Neuronal stem cell (in vitro differentiated cells): ENCODE results near the gene MGMT.

Experiments used
- DNase-seq: peaks from one replicate; pipeline ENCODE4 v3.0.0-alpha.2; 2013; ENCODE audit warnings: low spot score
- H2AFZ ChIP-seq: one replicate; pipeline ENCODE4 v1.6.1; 2013; ENCODE audit warnings: mild to moderate bottlenecking, low read length, inconsistent platforms
- H2AK5ac ChIP-seq: 2 replicates; pipeline ENCODE4 v1.6.1; 2013; ENCODE audit warnings: low read depth, mild to moderate bottlenecking, inconsistent platforms, low read length, moderate library complexity, mixed read lengths
- H2BK120ac ChIP-seq: 2 replicates; pipeline ENCODE4 v1.6.1; 2013; ENCODE audit warnings: low read depth, mild to moderate bottlenecking, inconsistent platforms, low read length, moderate library complexity, mixed read lengths
- H2BK12ac ChIP-seq: one replicate; pipeline ENCODE4 v1.6.1; 2013; ENCODE audit warnings: low read length, inconsistent platforms
- H2BK15ac ChIP-seq: 2 replicates; pipeline ENCODE4 v1.6.1; 2013; ENCODE audit warnings: mild to moderate bottlenecking, low read length, inconsistent platforms, mixed read lengths
- H2BK5ac ChIP-seq: one replicate; pipeline ENCODE4 v1.6.1; 2013; ENCODE audit warnings: inconsistent platforms, mild to moderate bottlenecking, low read length, moderate library complexity
- H3K14ac ChIP-seq: one replicate; pipeline ENCODE4 v1.6.1; 2013; ENCODE audit warnings: low read length, inconsistent platforms
- H3K18ac ChIP-seq: 2 replicates; pipeline ENCODE4 v1.6.1; 2013; ENCODE audit warnings: low read length, inconsistent platforms
- H3K23ac ChIP-seq: 2 replicates; pipeline ENCODE4 v1.6.1; 2013; ENCODE audit warnings: low read depth, mild to moderate bottlenecking, mixed read lengths, low read length, inconsistent platforms; ENCODE audit not compliant: poor library complexity
- H3K27ac ChIP-seq: replicated peaks from 3 replicates; pipeline ENCODE4 v1.5.1; 2013; ENCODE audit warnings: low read length, inconsistent platforms
- H3K27me3 ChIP-seq, 3 experiments: 2 replicates each; pipeline ENCODE4 v1.6.1; 2013; ENCODE audit warnings: low read length in 3 of 3, mild to moderate bottlenecking in 2 of 3, inconsistent platforms in 1 of 3, low read depth in 1 of 3, mixed read lengths in 1 of 3, moderate library complexity in 1 of 3; ENCODE audit not compliant: control insufficient read depth in 3 of 3, insufficient read depth in 3 of 3
- H3K36me3 ChIP-seq, 2 donors: replicated peaks in 1 of 2; 2 replicates each; pipeline ENCODE4 v1.6.1; 2013; ENCODE audit warnings: low read length in 2 of 2; ENCODE audit not compliant: control insufficient read depth in 2 of 2, insufficient read depth in 2 of 2
- H3K4ac ChIP-seq: 2 replicates; pipeline ENCODE4 v1.6.1; 2013; ENCODE audit warnings: inconsistent platforms, mild to moderate bottlenecking, low read length, moderate library complexity
- H3K4me1 ChIP-seq, 2 donors: 1 replicate in 1 of 2; 2 replicates in 1 of 2; pipeline ENCODE4 v1.6.1; 2013; ENCODE audit warnings: low read length in 2 of 2, low read depth in 1 of 2; ENCODE audit not compliant: control insufficient read depth in 2 of 2, insufficient read depth in 1 of 2
- H3K4me2 ChIP-seq: one replicate; pipeline ENCODE4 v1.6.1; 2013; ENCODE audit warnings: mild to moderate bottlenecking, low read length, inconsistent platforms; ENCODE audit not compliant: insufficient read depth, poor library complexity, severe bottlenecking
- H3K4me3 ChIP-seq, 2 donors: 2 replicates each; pipeline ENCODE4 v1.5.1; 2013; ENCODE audit warnings: low read length in 2 of 2, mild to moderate bottlenecking in 2 of 2, inconsistent platforms in 1 of 2, moderate library complexity in 1 of 2
- H3K79me1 ChIP-seq: one replicate; pipeline ENCODE4 v1.6.1; 2013; ENCODE audit warnings: low read depth, mild to moderate bottlenecking, inconsistent platforms, low read length, moderate library complexity
- H3K9ac ChIP-seq: one replicate; pipeline ENCODE4 v1.6.1; 2013; ENCODE audit warnings: mild to moderate bottlenecking, low read depth, low read length, inconsistent platforms; ENCODE audit not compliant: poor library complexity
- H3K9me3 ChIP-seq, 2 donors: replicated peaks in 1 of 2; 2 replicates each; pipeline versions ENCODE3 to v1.6.1; 2013; ENCODE audit warnings: low read length in 2 of 2, mild to moderate bottlenecking in 2 of 2, inconsistent platforms in 1 of 2, low read depth in 1 of 2, mixed read lengths in 1 of 2, moderate library complexity in 1 of 2; ENCODE audit not compliant: control insufficient read depth in 2 of 2, insufficient read depth in 1 of 2
- H4K8ac ChIP-seq: one replicate; pipeline ENCODE4 v1.6.1; 2013; ENCODE audit warnings: low read depth, mild to moderate bottlenecking, inconsistent platforms, low read length, moderate library complexity
- H4K91ac ChIP-seq: one replicate; pipeline ENCODE4 v1.6.1; 2013; ENCODE audit warnings: low read length, low read depth, mild to moderate bottlenecking, inconsistent platforms; ENCODE audit not compliant: poor library complexity
- WGBS, 2 donors: extraction: QIAGEN DNeasy Blood & Tissue Kit; methylation state at CpG; one replicate each; pipeline ENCODE4 v1.1.7; 2013; ENCODE audit warnings: missing lambda C conversion rate in 2 of 2, mixed read lengths in 1 of 2; ENCODE audit not compliant: insufficient read length in 2 of 2, insufficient replicate concordance in 1 of 2; ENCODE audit errors: extremely low coverage in 2 of 2; 5-methylcytosine and 5-hydroxymethylcytosine counted together

Gene MGMT

DNA sequence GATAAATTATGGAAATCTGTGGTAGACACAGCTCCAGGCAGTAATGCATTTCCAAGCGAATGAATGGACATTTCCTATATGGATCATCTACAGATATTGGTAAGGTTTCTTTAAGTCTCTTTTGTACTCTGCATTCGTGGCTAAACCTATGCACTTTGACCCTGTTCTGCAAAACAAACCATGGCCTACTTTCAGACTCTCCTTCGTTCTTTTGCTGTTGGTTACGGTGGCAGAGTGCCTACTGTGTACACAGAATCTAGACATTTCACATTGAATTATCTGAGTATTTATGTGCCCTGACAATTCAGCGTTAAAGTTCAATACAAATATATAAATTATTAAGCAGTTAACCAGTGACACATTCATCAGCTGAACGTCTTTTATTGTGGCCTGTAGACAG lies 93.3 kb downstream of the MGMT start:
- Histone ChIP-seq H4K91ac (no peak overlapping the region), H2BK12ac (no peak overlapping the region), H3K23ac (no peak overlapping the region), H3K4me1 (no peaks in the 10 kb centered on the region), H4K8ac (no peak overlapping the region), H3K18ac (no peak overlapping the region), H3K4ac (no peak overlapping the region), H3K36me3 (no peaks in the 10 kb centered on the region), H2AFZ (no peak overlapping the region), H2BK5ac (no peak overlapping the region), H3K9me3 (no peaks in the 10 kb centered on the region), H3K27ac (no peak overlapping the region), H2BK120ac (no peak overlapping the region), H3K27me3 (no peaks in the 10 kb centered on the region), H3K79me1 (peaks cover 2% of the 10 kb centered on the region), H3K4me3 (no peak overlapping the region), H3K4me2 (no peak overlapping the region), H2AK5ac (no peak overlapping the region), H2BK15ac (no peak overlapping the region), H3K14ac (no peak overlapping the region), H3K9ac (no peak overlapping the region)
- no peak for DNase-seq
- no CpG with 5 or more reads among the region's 6 CpGs for WGBS, 2 donors

DNA sequence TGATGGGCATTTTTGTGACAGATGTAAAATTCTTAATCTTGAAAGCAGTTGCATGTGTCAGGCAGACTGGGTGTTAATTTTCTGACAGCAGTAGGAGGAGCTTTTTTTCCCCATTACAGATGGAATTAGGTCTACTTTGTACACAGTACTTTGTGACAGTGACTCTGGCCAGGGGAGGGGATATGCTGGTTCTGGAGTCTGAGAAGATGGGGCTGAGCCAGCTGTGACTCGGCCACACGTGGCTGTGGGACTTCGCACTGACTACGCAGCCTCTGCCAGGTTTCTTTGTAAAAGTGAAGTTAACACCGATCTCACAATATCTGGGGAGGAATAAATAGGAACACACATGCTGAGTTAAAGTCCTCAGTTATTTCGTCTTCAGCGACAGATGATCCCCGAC lies 95.4 kb downstream of the MGMT start:
- Histone ChIP-seq H4K91ac (no peak overlapping the region), H3K4ac (no peak overlapping the region), H3K14ac (no peak overlapping the region), H3K27ac (no peak overlapping the region), H4K8ac (no peak overlapping the region), H2AK5ac (no peak overlapping the region), H3K9me3 (no peaks in the 10 kb centered on the region), H3K18ac (no peak overlapping the region), H2BK12ac (no peak overlapping the region), H2BK120ac (no peak overlapping the region), H2BK5ac (no peak overlapping the region), H3K23ac (no peak overlapping the region), H3K4me1 (peaks cover 0 to 5% of the 10 kb centered on the region in 2 donors), H3K9ac (no peak overlapping the region), H3K4me3 (no peak overlapping the region), H3K27me3 (no peaks in the 10 kb centered on the region), H3K79me1 (peaks cover 4% of the 10 kb centered on the region), H2BK15ac (no peak overlapping the region), H3K36me3 (no peaks in the 10 kb centered on the region), H2AFZ (no peak overlapping the region), H3K4me2 (no peak overlapping the region)
- no CpG with 5 or more reads among the region's 8 CpGs for WGBS, 2 donors
- DNase-seq: no peak

DNA sequence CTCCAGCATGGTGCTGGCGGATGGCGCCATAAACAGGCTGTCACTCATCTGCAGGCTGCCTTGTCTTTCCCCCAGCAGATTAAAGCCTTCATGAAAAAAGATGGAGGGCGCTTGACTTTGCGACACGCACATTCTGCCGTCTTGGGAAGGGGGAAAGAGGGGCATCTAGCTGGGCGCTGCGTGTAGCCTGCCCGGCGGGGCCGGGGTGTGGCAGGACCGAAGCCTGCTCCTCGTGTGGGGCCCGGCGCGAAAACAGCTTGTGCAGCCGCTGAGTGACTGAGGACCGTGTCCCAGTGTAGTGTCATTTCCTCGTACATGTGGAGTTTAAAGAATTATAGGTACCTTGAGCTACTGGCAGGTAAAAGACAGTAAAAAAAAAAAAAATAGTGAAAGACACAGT lies 97.9 kb downstream of the MGMT start:
- no peak overlapping the region for H3K27ac ChIP-seq
- H3K36me3 ChIP-seq: no peaks in the 10 kb centered on the region
- H3K4ac ChIP-seq: no peak overlapping the region
- no peak overlapping the region for H3K23ac ChIP-seq
- H2BK12ac ChIP-seq: no peak overlapping the region
- no peak overlapping the region for H2BK15ac ChIP-seq
- no peak overlapping the region for H2BK5ac ChIP-seq
- H3K9me3 ChIP-seq: no peaks in the 10 kb centered on the region
- no peak overlapping the region for H3K4me3 ChIP-seq
- H3K18ac ChIP-seq: peak overlapping the region; percentile 73
- H2BK120ac ChIP-seq: no peak overlapping the region
- peaks cover 4% of the 10 kb centered on the region for H3K79me1 ChIP-seq
- peaks cover 0 to 5% of the 10 kb centered on the region in 2 donors for H3K4me1 ChIP-seq
- no CpG with 5 or more reads among the region's 19 CpGs for WGBS, 2 donors
- H3K27me3 ChIP-seq: no peaks in the 10 kb centered on the region
- no peak for DNase-seq
- no peak overlapping the region for H3K4me2 ChIP-seq
- H2AFZ ChIP-seq: no peak overlapping the region
- no peak overlapping the region for H2AK5ac ChIP-seq
- H4K8ac ChIP-seq: no peak overlapping the region
- H3K14ac ChIP-seq: no peak overlapping the region
- H4K91ac ChIP-seq: peak overlapping the region; percentile 17
- H3K9ac ChIP-seq: no peak overlapping the region

DNA sequence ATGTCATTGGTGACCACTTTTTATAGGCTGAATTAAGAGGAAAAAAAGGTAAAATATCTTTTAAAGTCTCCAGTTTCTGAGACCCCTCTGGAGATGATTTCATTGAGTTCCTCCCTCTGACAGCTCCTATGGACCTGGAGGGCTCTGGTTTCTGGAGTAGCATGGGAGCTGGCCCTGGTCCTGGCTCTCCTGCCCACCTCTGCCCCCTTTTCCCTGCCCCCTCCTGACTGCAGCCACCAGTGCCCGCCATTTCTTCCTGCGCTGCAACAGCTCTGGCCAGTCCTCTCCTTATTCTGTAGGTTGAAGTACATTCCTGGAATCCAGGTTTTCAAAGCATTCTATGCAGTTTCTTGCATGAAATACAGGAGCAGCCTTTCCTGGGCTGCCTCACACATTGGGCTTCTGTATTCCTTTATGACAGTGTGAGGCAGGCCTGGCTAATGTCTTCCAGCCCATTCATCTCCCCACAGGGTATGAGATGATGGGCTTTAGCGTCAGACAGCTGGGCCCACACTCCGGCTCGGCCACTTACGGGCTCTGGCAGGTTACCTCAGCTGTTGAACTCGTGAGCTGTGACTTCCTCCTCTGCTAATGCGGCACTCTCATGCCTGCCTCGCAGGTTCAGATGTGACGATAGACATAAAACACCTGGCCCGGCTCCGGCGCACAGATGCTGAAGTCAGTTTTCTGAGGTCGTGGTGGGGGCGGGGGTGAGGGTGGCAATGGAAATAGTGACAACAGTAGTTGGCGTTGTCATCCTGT lies 101.7 kb downstream of the MGMT start:
- H3K36me3 ChIP-seq: no peaks in the 10 kb centered on the region
- no peak overlapping the region for H2BK5ac ChIP-seq
- no peak overlapping the region for H4K8ac ChIP-seq
- H2BK15ac ChIP-seq: peak overlapping the region; percentile 46
- no peak overlapping the region for H3K4ac ChIP-seq
- no peak overlapping the region for H4K91ac ChIP-seq
- H3K4me3 ChIP-seq: no peak overlapping the region
- H2AFZ ChIP-seq: no peak overlapping the region
- no CpG with 5 or more reads among the region's 16 CpGs for WGBS, 2 donors
- no peak overlapping the region for H3K27ac ChIP-seq
- no peak for DNase-seq
- no peaks in the 10 kb centered on the region for H3K27me3 ChIP-seq
- H3K18ac ChIP-seq: peak overlapping the region; percentile 76
- H2BK12ac ChIP-seq: no peak overlapping the region
- H3K79me1 ChIP-seq: peaks cover 2% of the 10 kb centered on the region
- peaks cover 0 to 5% of the 10 kb centered on the region in 2 donors for H3K4me1 ChIP-seq
- H3K14ac ChIP-seq: no peak overlapping the region
- no peaks in the 10 kb centered on the region for H3K9me3 ChIP-seq
- no peak overlapping the region for H3K4me2 ChIP-seq
- H3K23ac ChIP-seq: peak overlapping the region; percentile 40
- peak overlapping the region; percentile 44 for H3K9ac ChIP-seq
- no peak overlapping the region for H2BK120ac ChIP-seq
- H2AK5ac ChIP-seq: peak overlapping the region; percentile 46
